Activated CD8-positive, alpha-beta memory T cell treated with anti-CD3 and anti-CD28 coated beads, Interleukin-2, amount 50 U/mL, for 4 hours (primary cell): Measurements from ENCODE around the gene APBB2.
A peak's percentile ranks its signal among the peaks of the same experiment; 100 is the strongest.
"Not testable (repeated sequence)": the region's sequence is repeated elsewhere in the genome, so short reads cannot be mapped to it uniquely, and the experiment has no call there.

Source experiments
- DNase-seq: peaks from one replicate; pipeline ENCODE4 v3.0.0-alpha.2; 2020

The APBB2 gene

GRCh38 chr4:40842318-40842717, 372.0 kb downstream of the APBB2 start:
- no peak for DNase-seq

- DNase-seq, result peak; percentile 64
Measured at GRCh38 chr4:40840985-40841571, 373.3 kb downstream of the APBB2 start.

DNA sequence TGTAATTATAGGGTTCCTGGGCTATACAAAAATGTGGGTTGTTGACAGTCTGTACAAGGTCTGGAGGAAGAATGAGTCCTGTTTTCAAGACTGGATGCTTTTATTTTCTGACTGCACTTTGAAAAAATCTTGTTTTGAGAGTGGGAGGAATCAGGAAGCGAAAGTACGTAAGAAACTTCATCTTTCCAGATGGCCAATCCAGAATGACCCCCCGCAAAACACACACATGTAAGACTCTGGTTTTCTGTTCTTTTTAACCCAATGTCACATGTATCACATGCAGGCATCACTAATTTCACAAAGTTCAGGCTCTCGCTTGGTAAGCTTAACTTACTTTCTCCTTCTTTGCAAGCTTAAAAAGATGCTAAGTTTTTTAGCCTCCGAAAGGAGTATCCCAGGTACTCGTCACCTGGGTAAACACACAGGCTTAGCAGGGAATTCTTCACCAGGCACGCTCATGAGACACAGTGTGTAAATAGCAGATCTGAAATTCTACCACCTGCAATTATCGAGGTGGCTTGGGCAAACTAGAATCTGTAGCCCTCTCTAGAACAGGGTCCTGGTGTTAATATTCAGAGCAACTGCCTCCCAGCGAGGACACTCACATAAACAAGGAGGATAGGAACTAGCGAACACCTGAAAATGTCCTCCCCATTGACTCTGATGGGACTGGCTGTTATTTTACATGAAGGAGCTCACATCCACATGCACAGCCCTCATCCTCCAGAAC, 373.9 kb downstream of the APBB2 start:
- DNase-seq, result no peak

DNA sequence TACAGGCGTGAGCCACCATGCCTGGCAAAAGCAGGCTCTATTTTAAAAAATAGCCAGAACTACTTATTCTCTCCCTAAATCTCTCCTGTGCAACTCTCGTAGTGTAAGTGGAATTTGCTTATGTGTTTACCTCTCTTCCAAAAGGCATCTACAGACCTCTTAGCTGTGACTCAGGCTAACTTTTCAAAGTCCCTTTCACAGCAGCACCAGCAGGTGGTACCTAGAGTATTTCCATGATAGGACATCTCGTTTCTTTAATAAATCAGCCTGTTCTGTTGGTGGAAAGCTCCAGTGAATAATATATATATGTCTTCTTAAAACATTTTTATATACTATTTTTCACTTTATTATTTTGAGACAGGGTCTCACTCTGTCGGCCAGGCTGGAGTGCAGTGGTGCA, 375.6 kb downstream of the APBB2 start:
- DNase-seq, result no peak

DNA sequence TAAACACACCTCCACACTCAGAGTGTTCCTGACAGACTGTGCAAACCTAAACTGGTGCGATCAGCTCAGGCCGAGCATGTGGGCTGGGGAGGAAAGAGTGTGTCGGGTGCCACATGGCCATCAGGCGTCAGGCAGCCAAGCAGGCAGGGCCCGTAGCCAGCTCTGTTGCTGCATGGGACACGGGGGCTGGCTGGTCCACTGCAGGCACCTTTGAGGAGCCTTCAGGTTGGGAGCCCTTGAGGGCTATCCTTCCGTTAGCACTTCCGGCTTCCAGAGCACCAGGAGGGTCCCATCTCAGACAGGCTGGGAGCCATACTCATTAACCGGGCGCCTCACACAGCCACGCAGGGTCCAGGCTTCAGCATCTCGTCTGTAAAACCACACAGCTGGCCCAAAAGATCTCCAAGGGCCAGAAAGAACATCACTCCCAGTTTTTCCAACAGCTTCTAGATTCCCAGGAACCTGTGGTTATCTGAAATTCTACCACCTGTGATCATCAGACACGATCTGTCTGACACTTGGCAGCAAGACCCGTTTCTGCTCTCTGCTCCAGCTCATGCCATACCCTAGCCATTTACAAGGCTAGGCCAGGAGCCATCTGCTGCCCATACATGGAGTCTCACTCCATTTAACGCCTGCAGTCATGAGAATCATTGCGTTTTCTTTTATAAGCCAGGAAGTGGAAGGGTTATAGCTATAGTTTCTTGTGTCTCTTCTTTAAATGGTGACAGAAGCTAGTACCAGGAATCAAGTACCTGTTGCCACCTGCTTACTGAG, 377.1 kb downstream of the APBB2 start:
- no peak for DNase-seq

DNA sequence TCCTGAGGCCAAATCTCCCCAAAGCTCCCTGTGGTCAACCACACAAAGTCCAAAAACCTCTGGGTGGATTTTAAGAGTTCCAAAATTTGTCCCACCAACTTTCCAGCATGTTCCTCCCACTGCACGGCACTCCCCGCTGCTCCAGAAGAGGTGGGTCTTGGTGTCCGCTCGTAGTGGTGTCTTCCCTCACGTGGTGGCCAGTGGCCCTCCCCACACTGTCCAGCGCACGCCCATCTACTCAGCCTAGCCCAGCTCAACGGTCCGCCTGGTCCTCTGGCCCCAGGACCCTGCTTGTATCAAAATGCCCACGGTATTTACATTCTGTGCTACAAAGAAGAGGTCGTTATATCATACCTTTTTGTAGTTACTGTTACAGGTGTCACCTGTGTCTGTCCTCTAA, 381.1 kb downstream of the APBB2 start:
- no peak for DNase-seq

GRCh38 chr4:40832175-40832574, 382.2 kb downstream of the APBB2 start:
- DNase-seq, result no peak

- no peak for DNase-seq
Measured at GRCh38 chr4:40831146-40831907, 383.0 kb downstream of the APBB2 start.

- no peak for DNase-seq
Measured at GRCh38 chr4:40829586-40829985, 384.8 kb downstream of the APBB2 start.

DNA sequence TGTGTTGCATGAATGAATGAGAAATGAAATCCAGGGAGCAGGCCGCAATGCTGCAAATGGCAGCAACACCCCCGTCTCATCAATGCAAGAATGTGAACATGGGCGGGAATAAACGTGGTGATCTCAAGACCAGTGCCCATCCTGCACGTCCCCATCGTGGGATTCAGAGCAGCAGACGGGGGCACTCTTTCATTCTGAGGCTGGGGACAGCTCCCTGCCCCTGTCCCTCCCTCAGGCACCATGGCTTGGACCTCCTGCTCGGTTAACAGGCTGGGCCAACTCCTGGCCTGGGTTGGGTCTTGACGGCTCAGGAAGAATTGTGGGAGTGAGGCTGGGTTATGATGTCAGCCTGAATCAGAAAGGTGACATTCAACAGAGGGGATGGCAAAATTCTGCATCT, 385.7 kb downstream of the APBB2 start:
- DNase-seq, result no peak

GRCh38 chr4:40827758-40828157, 386.6 kb downstream of the APBB2 start:
- DNase-seq, result no peak

DNA sequence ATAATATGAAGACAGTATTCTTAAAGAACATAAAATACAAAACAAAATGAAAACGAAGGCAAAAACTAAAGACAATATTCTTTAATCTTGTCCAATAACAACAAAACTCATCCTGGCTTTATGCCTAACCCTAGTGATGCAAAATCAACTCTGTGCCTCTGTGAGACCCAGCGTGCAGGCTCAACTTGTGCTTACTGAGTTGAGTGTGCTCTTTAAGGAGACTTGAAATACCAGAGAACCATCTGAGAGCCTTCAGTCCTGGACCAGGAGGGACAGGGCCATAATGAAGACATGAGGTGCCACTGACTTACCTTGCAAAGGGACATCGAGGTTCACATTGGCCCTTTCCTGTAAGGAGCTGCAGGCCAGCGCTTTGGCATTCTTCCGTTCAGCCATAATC, 387.5 kb downstream of the APBB2 start:
- DNase-seq, result no peak

DNA sequence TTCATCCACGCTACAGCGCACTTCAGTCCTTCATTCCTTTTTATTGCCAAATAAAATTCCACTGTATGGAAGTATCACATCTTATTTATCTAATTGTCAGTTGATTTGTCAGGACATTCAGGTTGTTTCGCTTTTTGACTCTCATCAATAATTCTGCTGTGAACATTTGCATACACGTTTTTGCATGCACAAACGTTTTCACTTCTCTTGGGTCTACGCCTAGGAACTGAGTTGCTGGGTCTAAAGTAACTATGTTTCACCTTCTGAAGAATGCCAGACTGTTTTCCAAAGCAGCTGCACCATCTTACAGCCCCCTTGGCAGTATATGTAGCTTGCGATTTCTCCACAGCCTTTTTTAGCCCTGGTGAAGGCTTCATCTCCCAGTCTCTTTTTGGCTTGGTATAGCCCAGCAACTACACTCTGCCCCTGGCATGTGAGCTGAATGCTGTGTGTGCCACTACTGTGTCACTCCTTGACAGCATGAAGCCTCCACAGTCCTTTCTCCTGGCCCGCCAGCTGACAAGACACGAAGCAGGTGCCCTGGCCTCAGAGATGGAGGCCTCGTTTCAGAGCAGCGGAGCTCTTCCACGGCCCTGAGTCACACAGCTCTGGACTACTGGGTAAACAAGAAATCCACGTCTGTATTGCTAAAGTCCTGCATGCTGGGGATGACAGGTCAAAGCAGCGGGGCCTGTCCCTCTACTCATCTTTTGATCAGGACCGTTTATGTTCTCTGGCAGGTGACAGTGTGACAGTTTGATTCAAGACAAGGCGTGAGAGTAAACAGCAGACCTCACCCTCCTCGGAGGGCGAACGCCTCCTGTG, 389.1 kb downstream of the APBB2 start:
- no peak for DNase-seq

DNA sequence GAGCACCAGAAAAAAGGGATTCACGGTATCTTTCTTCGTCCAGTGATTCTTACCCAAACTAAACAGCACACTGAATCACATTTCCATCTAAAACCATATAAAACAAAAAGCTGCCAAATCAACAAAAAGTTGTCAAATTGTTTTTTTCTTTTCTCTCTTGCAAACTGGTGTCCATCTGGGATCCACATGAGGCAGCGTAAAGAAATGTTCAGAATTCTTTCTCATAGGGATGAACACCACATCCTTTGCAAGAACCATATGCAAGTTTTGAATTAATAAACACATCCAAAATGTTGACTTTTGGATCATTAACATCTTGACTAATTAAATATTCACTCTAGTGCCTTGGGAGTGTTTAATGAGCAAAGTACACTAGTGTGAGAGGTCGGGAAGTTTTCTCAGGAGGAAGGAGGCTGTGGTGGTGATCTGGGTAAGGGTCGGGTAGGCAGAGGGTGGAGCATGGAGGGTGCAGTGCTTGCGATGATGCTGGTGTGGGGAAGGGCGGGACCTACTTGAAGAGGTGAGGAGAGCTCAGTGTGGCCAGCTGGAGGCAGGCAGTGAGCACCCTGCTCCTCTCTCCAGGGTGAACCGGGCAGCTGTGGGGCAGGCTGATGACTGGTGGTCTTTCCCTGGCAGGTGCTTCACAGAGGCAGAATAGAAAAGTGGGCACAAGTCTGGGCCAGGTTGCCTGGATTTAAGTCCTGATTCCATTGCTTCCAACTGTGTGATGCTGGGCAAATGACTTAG, 391.7 kb downstream of the APBB2 start:
- no peak for DNase-seq

GRCh38 chr4:40820101-40820500, 394.2 kb downstream of the APBB2 start:
- DNase-seq, result no peak

DNA sequence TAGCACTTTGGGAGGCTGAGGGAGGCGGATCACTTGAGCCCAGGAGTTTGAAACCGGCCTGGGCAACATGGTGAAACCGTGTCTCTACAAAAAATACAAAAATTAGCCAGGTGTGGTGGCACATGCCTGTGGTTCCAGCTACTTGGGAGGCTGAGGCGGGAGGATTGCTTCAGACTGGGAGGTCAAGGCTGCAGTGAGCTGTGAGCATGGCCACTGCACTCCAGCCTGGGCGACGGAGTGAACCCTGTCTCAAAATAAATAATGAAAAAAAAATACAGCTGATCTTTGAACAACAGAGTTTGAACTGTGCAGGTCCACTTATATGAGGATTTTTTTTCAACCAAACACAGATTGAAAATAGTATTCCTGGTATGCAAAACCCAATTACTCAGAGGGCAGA, 397.2 kb downstream of the APBB2 start:
- DNase-seq, result not testable (repeated sequence)

DNA sequence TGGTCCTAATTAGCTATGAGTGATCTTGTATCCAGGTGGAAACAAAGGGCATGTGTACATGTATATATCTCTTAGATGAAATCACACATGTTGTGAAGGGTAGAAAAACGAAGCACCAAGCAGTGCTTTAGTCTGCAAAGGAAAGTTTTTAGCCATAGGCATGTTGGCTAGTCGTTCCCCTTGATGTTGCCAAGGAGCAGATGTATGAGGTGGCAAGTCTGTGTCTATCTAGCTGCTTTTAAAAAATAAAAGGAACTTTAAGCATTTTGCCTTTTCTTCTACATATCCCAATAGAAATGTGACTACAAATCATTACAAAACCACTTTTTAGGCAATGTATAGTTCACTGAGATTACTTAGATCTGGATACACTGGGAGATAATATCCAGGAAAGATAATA, 401.5 kb downstream of the APBB2 start:
- no peak for DNase-seq

- no peak for DNase-seq
Measured at GRCh38 chr4:40812386-40812785, 402.0 kb downstream of the APBB2 start.

DNA sequence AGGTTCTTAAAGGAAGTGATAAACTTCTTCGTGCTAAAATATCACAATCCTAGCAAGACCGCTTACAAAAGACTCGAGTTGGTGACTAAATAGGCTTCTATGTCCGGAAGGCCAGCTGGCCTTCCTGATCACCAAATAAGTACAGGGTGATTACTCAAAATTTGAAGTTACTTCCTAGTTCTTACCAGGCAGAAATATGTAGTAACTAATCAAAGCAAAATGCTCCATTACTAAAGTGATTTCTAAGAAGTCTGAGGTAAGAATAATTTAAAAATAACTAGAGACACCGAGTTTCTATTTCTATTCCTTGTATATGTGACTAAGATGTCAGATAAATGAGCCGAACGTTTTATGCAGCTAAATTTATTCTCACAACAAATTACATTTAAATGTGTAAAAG, 402.4 kb downstream of the APBB2 start:
- DNase-seq, result no peak

GRCh38 chr4:40808926-40809457, 405.4 kb downstream of the APBB2 start:
- DNase-seq, result no peak

GRCh38 chr4:40804598-40804997, 409.7 kb downstream of the APBB2 start:
- DNase-seq, result no peak
